Skin epidermis (tissue), 12 donors: ENCODE measurements around the gene NKAIN1.
"Not testable (repeated sequence)": the region's sequence is repeated elsewhere in the genome, so short reads cannot be mapped to it uniquely, and the experiment has no call there.

Source experiments
- H3K27ac ChIP-seq, 21 experiments: fragments of 200-600 bp; sonication (generic) in 11 of 21; one replicate each; pipeline ENCODE4 v1.5.0; 2020; ENCODE audit warnings: mild to moderate bottlenecking in 3 of 21, inconsistent platforms in 2 of 21, moderate library complexity in 2 of 21
- H3K4me3 ChIP-seq, 7 experiments: fragments of 200-600 bp; sonication (generic) in 2 of 7; one replicate each; pipeline ENCODE4 v1.5.0; 2020; ENCODE audit warnings: inconsistent platforms in 2 of 7, mild to moderate bottlenecking in 2 of 7, moderate library complexity in 1 of 7

Gene NKAIN1

GRCh38 chr1:31159869-31160611 lies 79.6 kb downstream of the NKAIN1 start:
- Histone ChIP-seq H3K27ac (no peak overlapping the region), H3K4me3 (no peak overlapping the region)

GRCh38 chr1:31159323-31159722 lies 80.4 kb downstream of the NKAIN1 start:
- no peak overlapping the region for H3K27ac ChIP-seq

GRCh38 chr1:31155216-31155806 lies 84.4 kb downstream of the NKAIN1 start:
- Histone ChIP-seq H3K4me3 (peak overlapping the region; percentile 47 to 77 (median 65)), H3K27ac (peak overlapping the region; percentile 65 to 98 (median 92))

More at GRCh38 chr1:31159323-31159722, 80.4 kb downstream of the NKAIN1 start:
- H3K4me3 ChIP-seq = no peak overlapping the region

- Histone ChIP-seq H3K4me3 (peak overlapping the region; percentile 47 to 77 (median 65)), H3K27ac (peak overlapping the region; percentile 65 to 98 (median 92))
These were observed 85.0 kb downstream of the NKAIN1 start for GRCh38 chr1:31154632-31155215.

DNA sequence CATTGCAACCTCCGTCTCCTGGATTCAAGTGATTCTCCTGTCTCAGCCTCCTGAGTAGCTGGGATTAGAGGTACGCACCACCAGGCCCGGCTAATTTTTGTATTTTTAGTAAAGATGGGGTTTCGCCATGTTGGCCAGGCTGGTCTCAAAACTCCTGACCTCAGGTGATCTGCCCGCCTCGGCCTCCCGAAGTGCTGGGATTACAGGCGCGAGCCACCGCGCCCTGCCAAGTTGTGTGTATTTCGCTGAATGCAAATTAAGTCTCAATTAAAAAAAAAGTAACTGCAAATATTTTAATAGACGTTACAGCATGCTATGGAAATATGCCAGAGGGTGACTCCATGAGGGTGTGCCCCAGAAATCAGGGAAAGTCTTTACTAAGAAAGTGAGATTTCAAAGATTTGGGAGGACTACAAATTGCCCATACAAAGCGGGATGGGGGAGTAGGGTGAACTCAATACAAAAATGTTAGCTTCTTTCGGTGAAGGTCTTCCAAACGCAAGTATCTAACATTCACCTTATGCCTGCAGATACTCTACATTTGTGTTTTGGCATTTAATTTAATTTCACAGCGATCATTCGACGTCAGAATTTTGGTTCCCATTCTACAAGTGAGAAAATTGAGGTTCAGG lies 85.6 kb downstream of the NKAIN1 start:
- peak overlapping the region; percentile 62 to 98 (median 92) for H3K27ac ChIP-seq
- H3K4me3 ChIP-seq = peak overlapping the region; percentile 47 to 77 (median 65)

- H3K4me3 ChIP-seq = no peak overlapping the region
- H3K27ac ChIP-seq = peak overlapping the region in 1 of 21 experiments; percentile 90
These were observed 86.3 kb downstream of the NKAIN1 start for GRCh38 chr1:31153423-31153822.

- Histone ChIP-seq H3K27ac (no peak overlapping the region), H3K4me3 (no peak overlapping the region)
These were observed 87.4 kb downstream of the NKAIN1 start for GRCh38 chr1:31152181-31152795.

DNA sequence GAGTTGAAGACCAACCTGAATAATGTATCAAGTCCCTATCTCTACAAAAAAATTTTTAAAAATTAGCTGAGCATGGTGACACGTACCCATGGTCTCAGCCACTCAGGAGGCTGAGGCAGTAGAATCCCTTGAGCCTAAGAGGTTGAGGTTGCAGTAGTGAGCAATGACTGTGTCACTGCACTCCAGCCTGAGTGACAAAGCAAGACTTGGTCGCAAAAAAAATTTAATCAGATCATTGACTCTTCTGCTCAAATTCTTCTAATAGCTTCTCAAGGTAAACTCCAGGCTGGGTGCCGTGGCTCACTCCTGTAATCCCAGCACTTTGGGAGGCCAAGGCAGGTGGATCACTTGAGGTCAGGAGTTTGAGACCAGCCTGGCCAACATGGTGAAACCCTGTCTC lies 88.3 kb downstream of the NKAIN1 start:
- H3K27ac ChIP-seq = no peak overlapping the region
- H3K4me3 ChIP-seq = no peak overlapping the region

DNA sequence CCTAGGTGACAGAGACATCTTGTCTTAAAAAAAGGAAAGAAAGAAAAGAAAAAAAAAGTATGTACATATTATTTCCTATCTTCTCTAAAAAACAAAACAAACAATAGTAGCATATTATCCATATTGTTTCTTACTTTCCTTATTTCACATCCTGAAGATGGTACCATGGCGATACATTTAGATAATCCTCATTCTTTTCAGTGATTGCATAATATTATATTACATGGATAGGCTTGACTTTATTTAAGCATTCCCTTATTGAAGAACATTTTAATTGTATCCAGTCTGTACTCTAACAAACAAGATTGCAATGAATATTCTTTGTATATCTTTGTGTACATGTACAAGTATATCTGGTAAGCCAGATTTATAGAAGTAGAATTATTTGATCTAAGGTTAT lies 91.3 kb downstream of the NKAIN1 start:
- no peak overlapping the region for H3K27ac ChIP-seq
- H3K4me3 ChIP-seq = no peak overlapping the region

- Histone ChIP-seq H3K27ac (no peak overlapping the region), H3K4me3 (no peak overlapping the region)
These were observed 94.0 kb downstream of the NKAIN1 start for GRCh38 chr1:31145648-31146047.

GRCh38 chr1:31144442-31144841 lies 95.2 kb downstream of the NKAIN1 start:
- no peak overlapping the region for H3K27ac ChIP-seq
- no peak overlapping the region for H3K4me3 ChIP-seq

DNA sequence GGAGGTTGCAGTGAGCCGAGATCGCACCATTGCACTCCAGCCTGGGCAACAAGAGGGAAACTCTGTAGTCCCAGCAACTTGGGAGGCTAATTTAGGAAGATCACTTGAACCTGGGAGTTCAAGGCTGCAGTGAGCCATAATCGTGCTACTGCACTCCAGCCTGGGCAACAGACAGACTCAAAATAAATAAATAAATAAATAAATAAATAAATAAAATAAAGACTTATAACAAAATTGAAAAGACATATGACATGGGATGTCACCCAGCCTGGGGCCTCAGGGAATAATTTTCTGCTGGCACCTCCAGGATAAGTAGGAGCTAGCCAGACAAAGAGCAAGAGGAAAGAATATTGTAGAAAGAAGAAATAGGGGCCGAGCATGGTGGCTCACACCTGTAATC lies 96.2 kb downstream of the NKAIN1 start:
- H3K4me3 ChIP-seq = no peak overlapping the region
- H3K27ac ChIP-seq = no peak overlapping the region

DNA sequence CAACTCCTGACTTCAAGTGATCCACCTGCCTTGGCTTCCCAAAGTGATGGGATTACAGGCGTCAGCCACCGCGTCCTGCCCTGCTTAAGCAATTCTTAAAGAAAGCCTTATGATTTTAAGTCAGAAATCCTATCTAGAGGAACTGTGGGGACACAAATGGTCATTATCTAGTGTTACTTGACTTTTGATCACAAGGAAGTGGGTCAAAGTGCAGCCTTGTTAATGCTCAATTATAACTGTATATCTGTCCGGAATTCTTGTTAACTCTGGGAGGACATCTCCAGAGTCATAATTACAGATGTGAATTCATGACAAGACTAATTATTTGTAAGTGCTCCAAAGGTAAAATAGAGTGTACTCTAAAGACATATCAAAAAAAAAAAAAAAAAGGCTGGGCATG lies 97.3 kb downstream of the NKAIN1 start:
- no peak overlapping the region for H3K27ac ChIP-seq

DNA sequence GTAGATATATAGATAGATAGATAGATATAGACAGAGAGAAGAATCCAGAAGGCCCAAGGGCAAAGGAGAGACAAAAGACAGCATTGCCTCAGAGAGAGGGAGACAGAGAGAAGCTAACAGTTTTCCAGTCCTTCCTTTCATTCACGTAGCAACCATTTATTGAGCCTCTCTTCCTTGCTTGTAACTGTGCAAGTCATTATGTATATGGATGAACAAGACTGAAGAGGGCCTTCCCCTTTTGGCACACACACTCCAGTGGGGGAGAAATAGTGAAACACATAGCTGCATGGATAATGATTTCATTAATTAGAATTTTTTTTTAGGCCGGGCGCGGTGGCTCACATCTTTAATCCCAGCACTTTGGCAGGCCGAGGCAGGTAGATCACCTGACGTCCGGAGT lies 99.4 kb downstream of the NKAIN1 start:
- Histone ChIP-seq H3K27ac (no peak overlapping the region), H3K4me3 (no peak overlapping the region)

More for the DNA sequence above, 97.3 kb downstream of the NKAIN1 start:
- H3K4me3 ChIP-seq = no peak overlapping the region

DNA sequence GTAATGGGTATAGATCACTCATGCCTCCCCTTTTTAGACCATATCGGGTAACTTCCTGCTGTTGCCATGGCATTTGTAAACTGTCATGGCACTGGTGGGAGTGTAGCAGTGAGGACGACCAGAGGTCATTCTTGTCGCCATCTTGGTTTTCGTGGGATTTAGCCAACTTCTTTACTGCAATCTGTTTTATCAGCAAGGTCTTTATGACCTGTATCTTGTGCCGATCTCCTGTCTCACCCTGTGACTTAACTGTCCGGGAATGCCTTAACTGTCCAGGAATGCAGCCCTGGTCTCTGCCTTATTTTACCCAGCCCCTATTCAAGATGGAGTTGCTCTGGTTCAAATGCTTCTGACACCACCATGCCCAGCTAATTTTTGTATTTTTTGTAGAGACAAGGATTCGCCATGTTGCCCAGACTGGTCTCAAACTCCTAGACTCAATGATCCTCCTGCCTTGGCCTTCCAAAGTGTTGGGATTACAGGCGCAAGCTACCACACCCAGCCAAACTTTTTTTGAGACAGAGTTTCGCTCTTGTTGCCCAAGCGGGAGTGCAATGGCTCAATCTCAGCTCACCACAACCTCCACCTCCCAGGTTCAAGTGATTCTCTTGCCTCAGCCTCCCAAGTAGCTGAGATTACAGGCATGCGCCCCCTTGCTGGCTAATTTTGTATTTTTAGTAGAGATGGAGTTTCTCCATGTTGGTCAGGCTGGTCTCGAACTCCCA lies 100.7 kb downstream of the NKAIN1 start:
- H3K4me3 ChIP-seq, H3K27ac ChIP-seq: not testable (repeated sequence)

DNA sequence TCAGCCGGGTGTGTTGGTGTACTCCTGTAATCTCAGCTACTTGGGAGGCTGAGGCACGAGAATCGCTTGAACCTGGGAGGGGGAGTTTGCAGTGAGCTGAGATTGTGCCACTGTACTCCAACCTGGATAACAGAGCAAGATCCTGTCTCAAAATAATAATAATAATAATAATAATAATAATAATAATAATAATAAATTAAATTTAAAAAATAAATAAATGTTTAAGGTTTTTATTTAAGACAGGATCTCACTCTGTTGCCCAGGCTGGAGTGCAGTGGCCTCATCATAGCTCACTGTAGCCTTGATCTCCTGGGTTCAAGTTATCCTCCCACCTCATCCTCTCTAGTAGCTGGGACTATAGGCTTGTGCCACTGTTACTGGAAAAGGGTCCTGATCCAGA lies 101.8 kb downstream of the NKAIN1 start:
- not testable (repeated sequence) for H3K27ac ChIP-seq, H3K4me3 ChIP-seq

DNA sequence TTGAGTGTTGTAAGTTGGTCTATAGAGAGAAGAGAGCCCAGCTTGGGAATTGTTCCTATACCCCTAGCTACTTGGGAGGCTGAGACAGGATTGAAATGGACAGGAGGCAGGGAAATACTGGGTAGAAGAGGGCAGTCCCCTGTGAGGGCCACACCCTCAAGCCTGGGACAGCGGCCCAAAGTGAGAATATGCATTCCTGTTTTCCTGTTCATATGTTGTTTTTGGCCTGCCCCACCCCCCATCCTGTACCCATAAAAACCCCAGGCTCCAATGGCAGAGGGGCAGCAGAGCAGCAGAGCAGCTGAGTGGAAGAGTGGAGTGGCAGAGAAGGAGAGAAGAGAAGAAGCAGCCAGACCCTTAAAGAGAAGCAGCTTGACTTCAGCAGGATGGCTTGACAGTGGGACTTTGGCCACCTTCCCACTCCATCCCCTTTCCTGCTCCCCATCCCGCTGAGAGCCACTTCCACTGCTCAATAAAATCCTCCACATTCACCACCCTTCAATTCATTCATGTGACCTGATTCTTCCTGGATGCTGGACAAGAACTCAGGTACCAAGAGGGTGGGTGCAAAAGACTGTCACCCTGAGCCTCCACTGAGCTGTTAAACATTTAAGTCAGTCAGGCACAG lies 103.6 kb downstream of the NKAIN1 start:
- H3K4me3 ChIP-seq = no peak overlapping the region
- no peak overlapping the region for H3K27ac ChIP-seq

- Histone ChIP-seq H3K4me3 (no peak overlapping the region), H3K27ac (no peak overlapping the region)
These were observed 106.3 kb downstream of the NKAIN1 start for GRCh38 chr1:31133368-31133767.
